ENCODE results near the gene FANCM.

- no peak for TF ChIP-seq CTCF (conservative IDR thresholded peaks at IDR 0.05)
- TF ChIP-seq ZFX (IDR thresholded peaks at IDR 0.05), result no peak
Observed at GRCh38 chr14:45114327-45114726, 21.4 kb upstream of the FANCM start.

Measured in C4-2B (cell line).